Activated naive CD4-positive, alpha-beta T cell treated with anti-CD3 and anti-CD28 coated beads, Interleukin-2, amount 10 ng/mL, durations not matched to agents 7 days and 5 days (primary cell): ENCODE data around the gene LAMC1.

Experiments
- CTCF ChIA-PET: fragments of 350-600 bp; sonication (Branson Sonifier 250); formaldehyde crosslinking; loops from one replicate; lab custom pipeline; 2021; ENCODE audit warnings: antibody characterized with exemption; lab: Charles Lee
- DNase-seq: peaks from one replicate; pipeline ENCODE4 v3.0.0-alpha.2; 2020
- H3K27ac Mint-ChIP-seq: one replicate; pipeline ENCODE4 v1.8.0; 2021; ENCODE audit warnings: mild to moderate bottlenecking, moderate library complexity, mixed read lengths
- H3K27me3 Mint-ChIP-seq: one replicate; pipeline ENCODE4 v1.8.0; 2021; ENCODE audit warnings: mild to moderate bottlenecking, mixed read lengths
- H3K36me3 Mint-ChIP-seq: one replicate; pipeline ENCODE4 v1.8.0; 2021; ENCODE audit warnings: mixed read lengths
- H3K4me1 Mint-ChIP-seq: one replicate; pipeline ENCODE4 v1.8.0; 2021; ENCODE audit warnings: mixed read lengths
- H3K4me3 Mint-ChIP-seq: one replicate; pipeline ENCODE4 v1.8.0; 2021; ENCODE audit warnings: mild to moderate bottlenecking, moderate library complexity, mixed read lengths
- H3K9me3 Mint-ChIP-seq: one replicate; pipeline ENCODE4 v1.8.0; 2021; ENCODE audit warnings: mixed read lengths

Gene LAMC1

GRCh38 chr1:183002797-183003196 is 20.4 kb upstream of the LAMC1 start:
- DNase-seq, result no peak
- Mint-ChIP-seq H3K9me3 (no peaks in the 10 kb centered on the region), H3K27ac (no peak overlapping the region), H3K27me3 (peaks cover 24% of the 10 kb centered on the region), H3K4me3 (no peak overlapping the region), H3K36me3 (no peaks in the 10 kb centered on the region), H3K4me1 (no peaks in the 10 kb centered on the region)
- CTCF ChIA-PET, result no interaction called here

DNA sequence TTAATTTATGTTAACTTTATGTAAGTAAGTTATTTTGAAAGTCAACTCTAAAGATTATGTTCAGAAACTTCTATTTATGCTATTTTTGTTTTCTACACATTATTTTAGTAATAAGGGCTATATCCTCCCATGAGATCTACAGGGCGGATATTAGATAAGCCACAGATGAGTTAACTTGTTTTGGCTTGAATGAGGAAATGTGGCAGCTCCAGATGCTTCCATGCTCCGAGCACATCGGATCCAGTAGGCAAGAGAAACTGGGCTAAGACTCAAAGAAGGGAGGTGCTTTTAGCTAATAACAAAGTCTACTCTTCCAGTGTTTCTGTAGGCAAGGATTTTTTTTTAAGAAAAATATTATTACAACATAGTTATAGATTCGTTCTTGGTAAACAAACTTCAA is 20.0 kb upstream of the LAMC1 start:
- CTCF ChIA-PET, result no interaction called here
- Mint-ChIP-seq H3K27ac (no peak overlapping the region), H3K4me3 (no peak overlapping the region), H3K4me1 (no peaks in the 10 kb centered on the region), H3K27me3 (peaks cover 20% of the 10 kb centered on the region), H3K9me3 (no peaks in the 10 kb centered on the region), H3K36me3 (no peaks in the 10 kb centered on the region)
- DNase-seq, result no peak

DNA sequence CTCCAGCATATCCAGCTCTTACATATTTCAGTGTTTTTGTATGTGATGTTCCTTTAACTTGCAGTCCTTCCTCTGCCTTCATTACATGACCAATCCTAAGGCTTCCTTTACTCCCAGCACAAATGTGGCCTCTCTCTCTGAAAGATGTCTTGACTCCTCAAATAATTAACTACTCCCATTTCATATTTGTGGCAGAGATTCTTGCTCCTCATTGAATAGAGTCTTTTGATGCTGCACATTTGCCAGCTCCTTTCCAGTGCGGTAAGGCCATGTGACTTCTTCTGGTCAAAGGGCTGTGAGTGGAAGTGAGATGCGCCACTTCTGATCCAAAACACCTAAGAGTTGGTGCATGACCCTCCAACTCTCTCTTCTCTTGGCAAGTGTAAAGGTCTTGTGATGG is 19.1 kb upstream of the LAMC1 start:
- H3K4me1 Mint-ChIP-seq, result no peaks in the 10 kb centered on the region
- peaks cover 17% of the 10 kb centered on the region for H3K27me3 Mint-ChIP-seq
- no peak for DNase-seq
- no peaks in the 10 kb centered on the region for H3K9me3 Mint-ChIP-seq
- no peaks in the 10 kb centered on the region for H3K36me3 Mint-ChIP-seq
- no peak overlapping the region for H3K27ac Mint-ChIP-seq
- H3K4me3 Mint-ChIP-seq, result no peak overlapping the region
- CTCF ChIA-PET, result no interaction called here

- H3K4me1 Mint-ChIP-seq, result no peaks in the 10 kb centered on the region
- H3K27ac Mint-ChIP-seq, result no peak overlapping the region
- H3K27me3 Mint-ChIP-seq, result peaks cover 7% of the 10 kb centered on the region
- H3K4me3 Mint-ChIP-seq, result no peak overlapping the region
- no peaks in the 10 kb centered on the region for H3K36me3 Mint-ChIP-seq
- peaks cover 8% of the 10 kb centered on the region for H3K9me3 Mint-ChIP-seq
- CTCF ChIA-PET, result no interaction called here
- DNase-seq, result no peak
These were observed 11.4 kb upstream of the LAMC1 start for GRCh38 chr1:183011859-183012258.

- CTCF ChIA-PET, result no interaction called here
- Mint-ChIP-seq H3K4me1 (no peaks in the 10 kb centered on the region), H3K27me3 (peaks cover 7% of the 10 kb centered on the region), H3K27ac (no peak overlapping the region), H3K9me3 (peaks cover 8% of the 10 kb centered on the region), H3K36me3 (no peaks in the 10 kb centered on the region), H3K4me3 (no peak overlapping the region)
- no peak for DNase-seq
These were observed 10.8 kb upstream of the LAMC1 start for GRCh38 chr1:183012301-183012994.

DNA sequence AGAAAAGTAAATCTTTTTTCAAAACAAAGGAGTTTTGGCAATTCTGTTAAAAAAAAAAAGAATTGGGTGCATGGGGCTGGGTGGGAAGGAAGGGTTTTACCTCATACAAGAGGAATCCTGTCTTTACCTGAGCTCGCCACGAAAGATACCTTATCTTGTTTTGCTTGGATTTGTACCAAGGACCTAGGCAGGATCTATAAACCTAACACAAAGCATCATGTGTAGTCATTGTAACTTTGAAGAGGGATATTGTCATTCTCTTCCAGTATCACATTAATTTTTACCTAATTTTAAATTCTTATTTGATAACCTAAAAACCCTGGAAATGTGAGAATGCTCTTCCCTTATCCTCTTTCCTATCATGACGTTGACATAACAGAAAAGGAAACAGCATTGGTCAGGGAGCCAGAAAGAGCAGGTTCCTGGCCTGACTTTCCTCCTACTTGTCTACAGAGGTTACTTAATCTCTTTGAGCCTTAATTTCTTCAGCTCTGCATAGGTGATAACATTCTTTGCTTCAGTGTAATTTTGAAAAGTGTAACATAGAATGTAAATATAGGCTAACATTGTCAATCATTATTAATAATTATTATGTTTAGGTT is 4.0 kb upstream of the LAMC1 start:
- H3K27me3 Mint-ChIP-seq, result peaks cover 49% of the 10 kb centered on the region
- peaks cover 9% of the 10 kb centered on the region for H3K4me1 Mint-ChIP-seq
- H3K4me3 Mint-ChIP-seq, result no peak overlapping the region
- H3K27ac Mint-ChIP-seq, result no peak overlapping the region
- no peak for DNase-seq
- CTCF ChIA-PET, result no interaction called here
- H3K9me3 Mint-ChIP-seq, result no peaks in the 10 kb centered on the region
- H3K36me3 Mint-ChIP-seq, result no peaks in the 10 kb centered on the region

- Mint-ChIP-seq H3K27me3 (peaks cover 54% of the 10 kb centered on the region), H3K4me1 (peaks cover 11% of the 10 kb centered on the region), H3K27ac (no peak overlapping the region), H3K9me3 (no peaks in the 10 kb centered on the region), H3K36me3 (no peaks in the 10 kb centered on the region), H3K4me3 (no peak overlapping the region)
- DNase-seq, result no peak
- CTCF ChIA-PET, result no interaction called here
These were observed 3.4 kb upstream of the LAMC1 start for GRCh38 chr1:183019860-183020259.

- Mint-ChIP-seq H3K27ac (no peak overlapping the region), H3K9me3 (no peaks in the 10 kb centered on the region), H3K36me3 (no peaks in the 10 kb centered on the region), H3K4me3 (no peak overlapping the region), H3K27me3 (peaks cover 65% of the 10 kb centered on the region), H3K4me1 (peaks cover 11% of the 10 kb centered on the region)
- no peak for DNase-seq
- CTCF ChIA-PET, result interaction anchor here (0.7 kb wide), 1 partner anchor 43 kb away, joined by 3 read pairs; no protein-coding TSS in a partner anchor
These were observed 1.6 kb upstream of the LAMC1 start for GRCh38 chr1:183021405-183022201.

DNA sequence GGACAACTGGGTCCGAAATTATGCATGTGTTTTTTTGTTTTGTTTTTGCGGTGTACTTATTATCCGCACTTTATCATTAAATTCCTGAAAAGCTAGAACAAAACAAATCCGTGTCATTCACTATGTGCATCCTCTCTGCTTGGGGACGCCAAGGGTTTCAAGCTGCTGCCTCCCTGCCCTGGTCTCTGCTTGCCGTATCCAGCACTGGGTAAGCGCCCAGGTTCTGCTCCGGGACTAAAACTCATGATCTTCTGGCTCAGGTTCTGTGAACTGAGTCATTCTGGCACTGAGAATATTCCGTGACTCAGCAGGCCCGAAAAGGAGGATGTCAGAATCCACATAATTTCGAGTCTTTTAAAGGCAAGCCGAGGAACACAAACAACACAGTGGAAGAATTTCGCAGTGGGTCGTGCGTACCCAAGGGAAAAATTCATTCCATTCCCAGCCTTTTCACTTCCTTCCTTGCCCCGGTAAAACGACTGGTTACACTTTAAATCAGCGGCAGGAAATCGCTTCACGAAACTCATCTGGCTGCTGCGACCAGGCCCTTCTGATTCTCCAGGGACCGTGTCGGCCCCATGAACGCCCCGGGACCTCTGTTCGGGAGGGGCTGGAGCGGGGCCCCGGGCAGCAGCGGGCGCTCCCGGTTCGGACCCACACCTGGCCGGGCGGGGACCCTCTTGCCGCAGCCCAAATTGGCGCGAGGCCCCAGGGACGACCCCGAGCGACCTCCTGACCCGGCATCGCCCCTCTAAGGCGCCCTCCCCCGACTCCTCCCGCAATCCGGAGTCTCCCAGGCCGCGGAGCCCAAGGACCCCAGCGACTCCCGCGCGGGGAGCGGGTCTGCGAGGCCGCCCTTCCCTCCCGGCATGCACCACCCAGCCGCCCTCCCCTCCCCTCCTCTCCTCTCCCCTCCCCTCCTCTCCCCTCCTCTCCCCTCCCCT is 746 bp upstream of the LAMC1 start:
- CTCF ChIA-PET, result no interaction called here
- Mint-ChIP-seq H3K9me3 (no peaks in the 10 kb centered on the region), H3K4me3 (peak overlapping the region; percentile 33), H3K4me1 (peaks cover 11% of the 10 kb centered on the region), H3K27me3 (peaks cover 74% of the 10 kb centered on the region), H3K27ac (no peak overlapping the region), H3K36me3 (no peaks in the 10 kb centered on the region)
- peak; percentile 36 for DNase-seq

DNA sequence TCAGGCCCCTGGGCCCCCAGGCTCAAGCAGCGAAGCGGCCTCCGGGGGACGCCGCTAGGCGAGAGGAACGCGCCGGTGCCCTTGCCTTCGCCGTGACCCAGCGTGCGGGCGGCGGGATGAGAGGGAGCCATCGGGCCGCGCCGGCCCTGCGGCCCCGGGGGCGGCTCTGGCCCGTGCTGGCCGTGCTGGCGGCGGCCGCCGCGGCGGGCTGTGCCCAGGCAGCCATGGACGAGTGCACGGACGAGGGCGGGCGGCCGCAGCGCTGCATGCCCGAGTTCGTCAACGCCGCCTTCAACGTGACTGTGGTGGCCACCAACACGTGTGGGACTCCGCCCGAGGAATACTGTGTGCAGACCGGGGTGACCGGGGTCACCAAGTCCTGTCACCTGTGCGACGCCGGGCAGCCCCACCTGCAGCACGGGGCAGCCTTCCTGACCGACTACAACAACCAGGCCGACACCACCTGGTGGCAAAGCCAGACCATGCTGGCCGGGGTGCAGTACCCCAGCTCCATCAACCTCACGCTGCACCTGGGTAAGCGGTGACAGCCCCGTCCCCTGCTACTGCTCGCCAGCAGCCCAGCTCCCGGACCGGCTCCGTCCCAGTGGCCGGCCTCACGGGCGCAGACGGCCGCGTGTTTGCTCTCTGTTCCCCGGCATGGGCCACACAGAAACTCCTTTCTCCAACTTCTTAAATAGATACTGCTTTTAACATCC is 539 bp downstream of the LAMC1 start:
- peaks cover 11% of the 10 kb centered on the region for H3K4me1 Mint-ChIP-seq
- no peak overlapping the region for H3K27ac Mint-ChIP-seq
- H3K4me3 Mint-ChIP-seq, result peak overlapping the region; percentile 47
- no peaks in the 10 kb centered on the region for H3K9me3 Mint-ChIP-seq
- DNase-seq, result peak; percentile 45
- CTCF ChIA-PET, result no interaction called here
- peaks cover 81% of the 10 kb centered on the region for H3K27me3 Mint-ChIP-seq
- H3K36me3 Mint-ChIP-seq, result no peaks in the 10 kb centered on the region

DNA sequence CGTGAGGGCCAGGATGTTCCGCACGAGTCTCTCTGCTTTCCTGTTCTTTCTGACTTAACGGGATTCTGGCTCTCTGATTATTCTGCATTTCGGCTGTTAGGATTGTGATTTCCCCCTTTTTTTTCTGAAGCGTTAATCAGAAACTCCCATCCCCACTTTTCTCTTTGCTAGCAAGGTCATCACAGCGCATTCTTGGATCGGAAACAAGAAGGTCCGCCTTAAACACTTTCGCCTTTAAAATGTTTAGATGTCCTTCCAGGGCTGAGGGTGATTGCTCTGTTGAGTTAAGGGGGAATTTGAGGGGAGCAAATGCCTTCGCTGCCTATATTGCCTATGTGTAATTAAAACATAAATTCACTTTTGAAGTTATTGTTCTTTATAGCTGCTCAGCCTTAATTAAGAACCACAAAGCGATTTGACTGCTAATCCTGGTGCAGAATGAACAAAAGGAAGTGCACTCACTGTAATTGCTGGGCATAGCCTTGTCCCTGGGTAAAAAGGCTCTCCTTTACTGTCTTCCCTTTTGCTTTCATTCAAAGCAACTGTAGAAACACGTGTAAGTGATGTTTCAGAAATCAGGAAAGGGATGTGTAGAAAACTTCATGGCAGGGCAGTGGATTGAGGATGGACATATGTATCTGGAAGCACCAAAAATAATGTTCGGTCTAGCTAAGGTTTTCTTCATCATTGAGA is 1.2 kb downstream of the LAMC1 start:
- Mint-ChIP-seq H3K27ac (peak overlapping the region; percentile 25), H3K4me1 (peaks cover 11% of the 10 kb centered on the region), H3K4me3 (peak overlapping the region; percentile 47), H3K36me3 (no peaks in the 10 kb centered on the region), H3K27me3 (peaks cover 87% of the 10 kb centered on the region), H3K9me3 (no peaks in the 10 kb centered on the region)
- DNase-seq, result no peak
- CTCF ChIA-PET, result no interaction called here

- Mint-ChIP-seq H3K4me3 (no peak overlapping the region), H3K27me3 (peaks cover 88% of the 10 kb centered on the region), H3K36me3 (no peaks in the 10 kb centered on the region), H3K9me3 (no peaks in the 10 kb centered on the region), H3K27ac (no peak overlapping the region), H3K4me1 (peaks cover 11% of the 10 kb centered on the region)
- DNase-seq, result no peak
- CTCF ChIA-PET, result no interaction called here
These were observed 1.8 kb downstream of the LAMC1 start for GRCh38 chr1:183025010-183025337.
